Stimulated activated naive CD8-positive, alpha-beta T cell treated with anti-CD3 and anti-CD28 coated beads, Interleukin-15, amount 100 ng/mL, for 72 hours (primary cell): ENCODE measurements around the gene CFAP141.

Experiments used
- ATAC-seq: fragments of 150-1000 bp; cut with Tn5 transposase; 2 replicates; pipeline ENCODE4 v1.10.0; 2021; ENCODE audit warnings: mild to moderate bottlenecking, moderate library complexity
- DNase-seq, 2 donors: peaks; one replicate each; pipeline ENCODE4 v3.0.0; 2021 to 2022
- H3K27ac Mint-ChIP-seq, 2 donors: one replicate each; pipeline ENCODE4 v1.8.0; 2022; ENCODE audit warnings: mild to moderate bottlenecking in 2 of 2, mixed read lengths in 2 of 2, moderate library complexity in 2 of 2
- H3K27me3 Mint-ChIP-seq: one replicate; pipeline ENCODE4 v1.8.0; 2022; ENCODE audit warnings: mixed read lengths
- H3K4me1 Mint-ChIP-seq: one replicate; pipeline ENCODE4 v1.8.0; 2022; ENCODE audit warnings: mild to moderate bottlenecking, mixed read lengths
- H3K4me3 Mint-ChIP-seq, 2 donors: one replicate each; pipeline ENCODE4 v1.8.0; 2022; ENCODE audit warnings: mild to moderate bottlenecking in 2 of 2, mixed read lengths in 2 of 2, moderate library complexity in 1 of 2
- H3K9me3 Mint-ChIP-seq, 2 donors: one replicate each; pipeline ENCODE4 v1.8.0; 2022; ENCODE audit warnings: mixed read lengths in 2 of 2

The CFAP141 gene

DNA sequence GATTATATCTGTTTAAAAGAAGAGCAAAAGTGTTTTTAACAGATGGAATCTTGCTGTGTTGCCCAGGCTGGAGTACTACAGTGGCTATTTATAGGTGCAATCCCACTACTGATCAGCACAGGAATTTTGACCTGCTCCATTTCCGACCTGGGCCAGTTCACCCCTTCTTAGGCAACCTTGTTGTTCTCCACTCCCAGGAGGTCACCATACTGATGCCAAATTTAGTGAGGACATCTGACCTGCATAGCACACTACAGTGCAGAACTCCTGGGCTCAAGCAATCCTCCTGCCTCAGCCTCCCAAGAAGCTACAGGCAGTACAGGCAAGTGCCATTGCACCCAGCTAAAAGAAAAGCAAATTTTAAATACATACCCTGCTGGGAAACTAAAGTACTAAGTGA lies 39.9 kb downstream of the CFAP141 start:
- peaks cover 55% of the 10 kb centered on the region for H3K4me1 Mint-ChIP-seq
- no peak for DNase-seq
- H3K4me3 Mint-ChIP-seq, result no peak overlapping the region
- no peaks in the 10 kb centered on the region for H3K27me3 Mint-ChIP-seq
- no peaks in the 10 kb centered on the region for H3K9me3 Mint-ChIP-seq
- H3K27ac Mint-ChIP-seq, result peak overlapping the region in 1 of 2 donors; percentile 69
- no peak for ATAC-seq

DNA sequence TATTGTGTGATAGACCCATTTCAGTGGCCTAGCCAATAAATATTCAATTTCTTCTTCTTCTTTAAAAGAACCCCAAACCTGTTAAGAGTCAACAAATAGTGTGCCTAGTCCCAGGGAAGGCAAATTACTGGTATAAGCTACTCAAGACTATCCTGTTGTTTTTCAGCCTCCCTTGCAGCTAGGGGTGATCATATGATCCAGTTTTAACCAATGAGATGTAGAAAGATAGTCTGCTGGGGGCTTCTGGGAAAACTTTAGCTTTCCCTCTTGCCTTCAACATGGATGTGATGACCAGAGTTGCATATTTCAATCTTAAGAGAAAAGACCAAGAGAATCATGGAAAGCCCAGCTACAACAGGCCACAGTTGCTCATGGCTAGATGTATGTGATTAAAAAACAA lies 46.6 kb downstream of the CFAP141 start:
- peaks cover 0 to 4% of the 10 kb centered on the region in 2 donors for H3K9me3 Mint-ChIP-seq
- peak overlapping the region in 1 of 2 donors; percentile 45 for H3K27ac Mint-ChIP-seq
- peak overlapping the region in 1 of 2 donors; percentile 28 for H3K4me3 Mint-ChIP-seq
- DNase-seq (no peak), ATAC-seq (no peak)
- peaks cover 75% of the 10 kb centered on the region for H3K4me1 Mint-ChIP-seq
- H3K27me3 Mint-ChIP-seq, result no peaks in the 10 kb centered on the region

GRCh38 chr1:154158307-154159125 lies 47.6 kb downstream of the CFAP141 start:
- Mint-ChIP-seq H3K27ac (peak overlapping the region; percentile 97 to 98), H3K9me3 (peaks cover 0 to 4% of the 10 kb centered on the region in 2 donors), H3K4me3 (peak overlapping the region; percentile 84 to 87), H3K4me1 (peaks cover 75% of the 10 kb centered on the region), H3K27me3 (no peaks in the 10 kb centered on the region)
- peak; percentile 39 for ATAC-seq
- DNase-seq, result no peak

DNA sequence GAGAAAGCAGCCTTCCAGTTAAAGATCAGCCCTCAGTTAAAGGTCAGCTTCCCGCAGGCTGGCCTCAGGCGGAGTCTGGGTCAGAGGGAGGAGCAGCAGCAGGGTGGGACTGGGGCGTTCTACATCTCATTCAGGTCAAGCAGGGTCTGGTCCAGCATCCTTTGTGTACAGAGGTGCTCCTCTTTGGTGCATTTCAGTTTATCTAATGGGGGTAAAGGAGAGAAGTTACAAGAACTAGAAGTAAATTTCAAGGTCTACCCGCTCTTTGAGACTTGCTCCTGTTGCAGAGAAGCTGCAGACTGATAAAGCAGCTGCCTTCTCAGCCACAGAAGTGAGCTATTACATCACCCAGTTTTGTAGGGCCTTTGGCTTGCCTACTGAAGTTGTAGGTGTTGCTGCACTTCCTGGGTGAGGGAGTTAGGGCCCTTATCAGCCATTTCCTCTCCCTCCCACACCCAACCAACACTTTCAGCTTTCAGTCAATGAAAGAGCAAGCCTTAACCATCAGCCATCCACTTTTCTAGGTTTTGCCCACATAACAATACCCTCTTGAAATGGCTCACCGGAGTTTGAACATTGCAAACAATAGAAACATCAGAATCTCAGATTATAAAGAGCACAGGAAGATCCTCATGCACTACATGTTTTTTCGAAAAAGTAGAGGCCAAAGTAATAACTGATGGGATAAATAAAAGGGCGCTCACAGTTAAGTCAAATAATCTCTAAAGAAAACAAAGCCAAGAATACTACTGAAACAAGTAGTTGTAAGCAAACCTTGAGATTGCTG lies 48.4 kb downstream of the CFAP141 start:
- Mint-ChIP-seq H3K27ac (peak overlapping the region; percentile 97 to 98), H3K27me3 (no peaks in the 10 kb centered on the region), H3K9me3 (peaks cover 0 to 4% of the 10 kb centered on the region in 2 donors), H3K4me3 (peak overlapping the region; percentile 84 to 87), H3K4me1 (peaks cover 68% of the 10 kb centered on the region)
- DNase-seq (peak; percentile 79 to 88), ATAC-seq (peak; percentile 97)

DNA sequence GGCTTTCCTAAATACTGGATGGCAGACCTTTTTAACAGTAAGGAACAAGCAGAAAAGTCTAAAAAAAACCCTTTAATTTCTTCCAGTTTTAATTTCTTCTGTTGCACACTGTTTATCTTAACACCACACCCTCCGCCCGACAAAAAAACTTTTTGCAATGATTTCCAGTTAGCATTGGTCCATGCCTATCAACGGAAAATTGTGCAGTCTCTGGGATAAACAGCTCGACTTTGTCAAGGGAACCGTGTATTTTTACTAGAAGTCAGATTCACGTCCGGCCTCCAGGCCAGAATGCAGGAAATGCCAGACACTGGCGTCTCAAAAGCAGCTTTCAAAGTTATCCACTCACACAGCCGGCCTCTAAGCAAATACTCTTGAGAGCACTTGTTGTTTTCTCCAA lies 50.9 kb downstream of the CFAP141 start:
- Mint-ChIP-seq H3K4me1 (peaks cover 63% of the 10 kb centered on the region), H3K27ac (peak overlapping the region; percentile 12 to 69), H3K4me3 (no peak overlapping the region), H3K27me3 (no peaks in the 10 kb centered on the region), H3K9me3 (peaks cover 0 to 4% of the 10 kb centered on the region in 2 donors)
- DNase-seq, result no peak
- no peak for ATAC-seq

DNA sequence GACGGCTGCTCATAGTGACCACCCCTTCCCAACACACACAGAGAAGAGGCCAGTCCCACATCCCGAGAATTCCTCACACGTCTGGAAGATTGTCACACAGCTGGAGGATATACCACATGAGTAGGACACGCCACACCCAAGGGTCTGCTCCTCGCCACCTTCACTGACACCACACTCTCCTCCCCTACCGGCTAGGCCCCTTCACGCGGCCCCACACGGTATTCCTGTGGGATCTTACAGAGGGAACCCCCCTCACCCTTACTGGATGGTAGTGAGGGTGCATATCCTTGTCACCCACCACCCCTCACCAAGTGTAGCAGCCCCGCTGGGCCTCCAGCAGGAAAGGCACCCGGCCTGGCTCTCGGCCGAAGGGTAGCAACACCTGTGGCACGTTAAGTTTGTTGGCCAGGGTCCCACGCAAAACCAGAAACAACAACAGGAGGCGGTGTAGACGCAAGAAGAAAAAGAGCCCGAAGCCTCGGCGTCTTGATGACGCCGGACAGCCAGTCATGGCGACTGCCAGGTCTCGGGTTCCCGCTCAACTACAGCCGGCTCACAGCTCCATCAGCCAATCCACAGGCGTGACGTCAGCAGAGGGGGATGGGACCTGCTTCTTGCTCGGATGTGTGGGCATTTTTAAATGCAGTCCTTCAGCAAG lies 51.5 kb downstream of the CFAP141 start, which contains the start of gene NUP210L:
Gene NUP210L, minus strand, starts transcription at position 540 of the 658 bp plus-strand sequence.
- Mint-ChIP-seq H3K4me3 (peak within 1 kb of the TSS in 1 of 2 donors; percentile 50), H3K27ac (peak within 1 kb of the TSS; percentile 86 to 94), H3K9me3 (peaks cover 0 to 3% of the 10 kb centered on the region in 2 donors), H3K4me1 (peaks cover 59% of the 10 kb centered on the region), H3K27me3 (no peaks in the 10 kb centered on the region)
- DNase-seq (peak in 1 of 2 donors; percentile 39), ATAC-seq (no peak)

DNA sequence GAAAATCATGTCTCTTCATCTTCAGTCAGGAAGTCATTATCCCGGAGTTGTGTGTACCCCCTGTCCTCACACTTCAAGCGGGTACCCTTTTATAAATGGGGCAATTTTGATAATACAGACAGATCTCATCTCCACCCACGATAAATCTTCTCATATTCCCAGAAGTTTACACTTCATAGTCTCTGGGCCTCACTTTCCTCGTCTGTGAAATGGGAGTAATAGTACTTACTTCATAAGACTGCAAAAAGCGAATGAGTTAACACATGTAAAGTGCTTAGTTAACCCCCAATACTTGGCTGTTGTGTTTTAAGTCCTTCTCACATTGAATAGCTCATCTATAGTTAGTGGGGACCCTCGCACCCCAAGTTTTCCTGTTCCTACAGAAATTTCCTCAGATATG lies 52.1 kb downstream of the CFAP141 start:
- H3K4me3 Mint-ChIP-seq, result peak overlapping the region in 1 of 2 donors; percentile 22
- ATAC-seq (no peak), DNase-seq (no peak)
- peak overlapping the region; percentile 81 to 86 for H3K27ac Mint-ChIP-seq
- H3K27me3 Mint-ChIP-seq, result no peaks in the 10 kb centered on the region
- H3K4me1 Mint-ChIP-seq, result peaks cover 55% of the 10 kb centered on the region
- H3K9me3 Mint-ChIP-seq, result no peaks in the 10 kb centered on the region

- ATAC-seq (no peak), DNase-seq (no peak)
- Mint-ChIP-seq H3K27ac (no peak overlapping the region), H3K4me3 (no peak overlapping the region), H3K9me3 (no peaks in the 10 kb centered on the region), H3K27me3 (no peaks in the 10 kb centered on the region), H3K4me1 (peaks cover 36% of the 10 kb centered on the region)
These were observed 54.8 kb downstream of the CFAP141 start for GRCh38 chr1:154151311-154151710.
